Neural cell (in vitro differentiated cells): ENCODE results near the gene PDPK1. TPM values are rescaled to one million over a fixed set of nuclear protein-coding genes. Genes with fewer than 3 reads are reported as not detected.

Experiments
- H2AFZ ChIP-seq: fragments of 200-600, 300-800 bp; sonication (generic), shearing (Covaris generic); 2 replicates; pipeline ENCODE4 v1.6.0; 2014; ENCODE audit warnings: low read depth, mild to moderate bottlenecking, antibody characterized with exemption, low read length, moderate library complexity
- H3F3A ChIP-seq: fragments of 200-600 bp; shearing (Covaris generic); 2 replicates; pipeline ENCODE4 v1.6.1; 2016; ENCODE audit warnings: mild to moderate bottlenecking, moderate library complexity, mixed read lengths, antibody characterized with exemption, low read length; ENCODE audit not compliant: insufficient read depth, poor library complexity, severe bottlenecking
- H3K27ac ChIP-seq: fragments of 200-600, 300-800 bp; sonication (generic), shearing (Covaris generic); 2 replicates; pipeline ENCODE4 v1.5.1; 2014; ENCODE audit warnings: mild to moderate bottlenecking, low read length, moderate library complexity
- H3K27me3 ChIP-seq: fragments of 300-800, 200-600 bp; sonication (generic), shearing (Covaris generic); 2 replicates; pipeline ENCODE4 v1.6.0; 2014; ENCODE audit warnings: mild to moderate bottlenecking, low read depth, low read length, moderate library complexity; ENCODE audit not compliant: insufficient read depth
- H3K36me3 ChIP-seq: fragments of 300-800, 200-600 bp; sonication (generic), shearing (Covaris generic); 2 replicates; pipeline ENCODE4 v1.5.1; 2014; ENCODE audit warnings: mild to moderate bottlenecking, antibody characterized with exemption, low read length, moderate library complexity; ENCODE audit not compliant: insufficient read depth
- H3K4me2 ChIP-seq: fragments of 300-800, 200-600 bp; sonication (generic), shearing (Covaris generic); 2 replicates; pipeline ENCODE4 v1.6.0; 2014; ENCODE audit warnings: mild to moderate bottlenecking, low read length
- H3K4me3 ChIP-seq: fragments of 300-800, 200-600 bp; sonication (generic), shearing (Covaris generic); 2 replicates; pipeline ENCODE4 v1.5.1; 2014; ENCODE audit warnings: mild to moderate bottlenecking, low read length, moderate library complexity
- H3K79me2 ChIP-seq: fragments of 200-600 bp; shearing (Covaris generic); replicated peaks from 2 replicates; pipeline ENCODE4 v1.6.0; 2014; ENCODE audit warnings: mild to moderate bottlenecking, low read length, moderate library complexity; ENCODE audit not compliant: insufficient read depth
- H3K9ac ChIP-seq: fragments of 300-800, 200-600 bp; sonication (generic), shearing (Covaris generic); 2 replicates; pipeline ENCODE4 v1.6.1; 2016; ENCODE audit warnings: mild to moderate bottlenecking, low read length, mixed read lengths
- H3K9me2 ChIP-seq: fragments of 200-600 bp; shearing (Covaris generic); 2 replicates; pipeline ENCODE4 v1.6.1; 2016; ENCODE audit warnings: mild to moderate bottlenecking, low read length, mixed read lengths; ENCODE audit not compliant: insufficient read depth
- H3K9me3 ChIP-seq: fragments of 200-600, 300-800 bp; sonication (generic), shearing (Covaris generic); 2 replicates; pipeline ENCODE4 v1.6.1; 2016; ENCODE audit warnings: mild to moderate bottlenecking, mixed run types, low read length, moderate library complexity, mixed read lengths
- H4K20me1 ChIP-seq: fragments of 200-600 bp; shearing (Covaris generic); 2 replicates; pipeline ENCODE4 v1.6.1; 2016; ENCODE audit warnings: mild to moderate bottlenecking, mixed run types; ENCODE audit not compliant: insufficient read depth
- CTCF ChIP-seq: fragments of 450-650 bp; IDR thresholded peaks from 2 replicates; pipeline ENCODE4 v1.5.1; 2014; ENCODE audit warnings: antibody characterized with exemption, mild to moderate bottlenecking, moderate library complexity; ENCODE audit not compliant: poor library complexity, severe bottlenecking
- EP300 ChIP-seq: fragments of 450-650 bp; conservative IDR thresholded peaks from 2 replicates; pipeline ENCODE4 v1.6.1; 2014; ENCODE audit warnings: antibody characterized with exemption, mild to moderate bottlenecking, moderate library complexity; ENCODE audit not compliant: poor library complexity, severe bottlenecking
- EZH2 ChIP-seq: fragments of 200-600, 300-800 bp; shearing (Covaris generic), sonication (generic); IDR thresholded peaks from 2 replicates; pipeline ENCODE4 v1.6.1; 2014; ENCODE audit warnings: antibody characterized with exemption, low read length, borderline replicate concordance, mild to moderate bottlenecking; ENCODE audit not compliant: insufficient read depth, poor library complexity, severe bottlenecking
- MXI1 ChIP-seq: fragments of 450-650 bp; conservative IDR thresholded peaks from 2 replicates; pipeline ENCODE4 v1.6.1; 2014; ENCODE audit warnings: antibody characterized with exemption, mild to moderate bottlenecking; ENCODE audit not compliant: poor library complexity, severe bottlenecking
- POLR2AphosphoS5 ChIP-seq: IDR thresholded peaks from 2 replicates; pipeline ENCODE4 v1.6.1; 2012
- RAD21 ChIP-seq: fragments of 450-650 bp; conservative IDR thresholded peaks from 2 replicates; pipeline ENCODE4 v1.6.1; 2014; ENCODE audit warnings: antibody characterized with exemption, mild to moderate bottlenecking, moderate library complexity
- SMC3 ChIP-seq: fragments of 450-650 bp; conservative IDR thresholded peaks from 2 replicates; pipeline ENCODE4 v1.6.1; 2014; ENCODE audit warnings: antibody characterized with exemption, mild to moderate bottlenecking, moderate library complexity; ENCODE audit not compliant: poor library complexity
- TAF1 ChIP-seq: IDR thresholded peaks from 2 replicates; pipeline ENCODE4 v1.6.1; 2012; ENCODE audit warnings: low read depth
- polyA plus RNA-seq: library from polyadenylated mRNA; depleted of rRNA; stranded (reverse); fragments of >200 nt; gene quantifications from 2 replicates; pipeline ENCODE4 v1.2.3, GENCODE V29; 2014
- TF ChIP-seq, protein P1 (sequence below): IDR thresholded peaks from 2 replicates; pipeline ENCODE4 v1.6.1; 2012; ENCODE audit warnings: borderline replicate concordance

PDPK1 gene
- polyA plus RNA-seq, 1 donor from 2014 or later, result 18.6 TPM

GRCh38 chr16:2527071-2527783, 10.6 kb upstream of the PDPK1 start:
- H2AFZ ChIP-seq, result no peak overlapping the region
- no peaks in the 10 kb centered on the region for H3K79me2 ChIP-seq
- no peak overlapping the region for H3K9ac ChIP-seq
- H3K27ac ChIP-seq, result no peak overlapping the region
- H3K9me3 ChIP-seq, result no peaks in the 10 kb centered on the region
- H3K27me3 ChIP-seq, result no peaks in the 10 kb centered on the region
- no peaks in the 10 kb centered on the region for H4K20me1 ChIP-seq
- TF ChIP-seq SMC3, result no peak
- TF ChIP-seq EZH2, result no peak
- no peak for TF ChIP-seq RAD21
- TF ChIP-seq POLR2AphosphoS5, result no peak
- no peak for TF ChIP-seq MXI1
- TF ChIP-seq CTCF, result no peak
- TF ChIP-seq EP300, result no peak
- no peak for TF ChIP-seq TAF1
- TF ChIP-seq, protein P1, sequence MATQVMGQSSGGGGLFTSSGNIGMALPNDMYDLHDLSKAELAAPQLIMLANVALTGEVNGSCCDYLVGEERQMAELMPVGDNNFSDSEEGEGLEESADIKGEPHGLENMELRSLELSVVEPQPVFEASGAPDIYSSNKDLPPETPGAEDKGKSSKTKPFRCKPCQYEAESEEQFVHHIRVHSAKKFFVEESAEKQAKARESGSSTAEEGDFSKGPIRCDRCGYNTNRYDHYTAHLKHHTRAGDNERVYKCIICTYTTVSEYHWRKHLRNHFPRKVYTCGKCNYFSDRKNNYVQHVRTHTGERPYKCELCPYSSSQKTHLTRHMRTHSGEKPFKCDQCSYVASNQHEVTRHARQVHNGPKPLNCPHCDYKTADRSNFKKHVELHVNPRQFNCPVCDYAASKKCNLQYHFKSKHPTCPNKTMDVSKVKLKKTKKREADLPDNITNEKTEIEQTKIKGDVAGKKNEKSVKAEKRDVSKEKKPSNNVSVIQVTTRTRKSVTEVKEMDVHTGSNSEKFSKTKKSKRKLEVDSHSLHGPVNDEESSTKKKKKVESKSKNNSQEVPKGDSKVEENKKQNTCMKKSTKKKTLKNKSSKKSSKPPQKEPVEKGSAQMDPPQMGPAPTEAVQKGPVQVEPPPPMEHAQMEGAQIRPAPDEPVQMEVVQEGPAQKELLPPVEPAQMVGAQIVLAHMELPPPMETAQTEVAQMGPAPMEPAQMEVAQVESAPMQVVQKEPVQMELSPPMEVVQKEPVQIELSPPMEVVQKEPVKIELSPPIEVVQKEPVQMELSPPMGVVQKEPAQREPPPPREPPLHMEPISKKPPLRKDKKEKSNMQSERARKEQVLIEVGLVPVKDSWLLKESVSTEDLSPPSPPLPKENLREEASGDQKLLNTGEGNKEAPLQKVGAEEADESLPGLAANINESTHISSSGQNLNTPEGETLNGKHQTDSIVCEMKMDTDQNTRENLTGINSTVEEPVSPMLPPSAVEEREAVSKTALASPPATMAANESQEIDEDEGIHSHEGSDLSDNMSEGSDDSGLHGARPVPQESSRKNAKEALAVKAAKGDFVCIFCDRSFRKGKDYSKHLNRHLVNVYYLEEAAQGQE, result no peak
- H3K36me3 ChIP-seq, result no peaks in the 10 kb centered on the region
- H3K9me2 ChIP-seq, result no peaks in the 10 kb centered on the region
- no peak overlapping the region for H3K4me2 ChIP-seq
- H3K4me3 ChIP-seq, result no peak overlapping the region
- no peaks in the 10 kb centered on the region for H3F3A ChIP-seq

DNA sequence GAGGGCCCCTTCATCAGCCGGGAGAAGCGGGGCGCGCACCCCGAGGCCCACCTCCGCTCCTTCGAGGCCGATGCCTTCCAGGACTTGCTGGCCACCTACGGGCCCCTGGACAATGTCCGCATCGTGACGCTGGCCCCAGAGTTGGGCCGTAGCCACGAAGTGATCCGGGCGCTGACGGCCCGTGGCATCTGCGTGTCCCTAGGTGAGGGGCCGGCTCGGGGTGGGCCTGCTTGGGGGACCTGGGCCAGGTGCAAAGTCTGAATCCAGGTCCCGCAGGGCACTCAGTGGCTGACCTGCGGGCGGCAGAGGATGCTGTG, 10.1 kb upstream of the PDPK1 start:
- Histone ChIP-seq H3K9ac (no peak overlapping the region), H3K9me3 (no peaks in the 10 kb centered on the region), H3K79me2 (no peaks in the 10 kb centered on the region), H3K4me2 (no peak overlapping the region), H3K27me3 (no peaks in the 10 kb centered on the region), H4K20me1 (no peaks in the 10 kb centered on the region), H3K36me3 (no peaks in the 10 kb centered on the region), H3K4me3 (no peak overlapping the region), H3K9me2 (no peaks in the 10 kb centered on the region), H2AFZ (no peak overlapping the region), H3K27ac (no peak overlapping the region), H3F3A (no peaks in the 10 kb centered on the region)
- no peak for TF ChIP-seq TAF1
- TF ChIP-seq MXI1, result no peak
- TF ChIP-seq, protein P1, result no peak
- no peak for TF ChIP-seq SMC3
- no peak for TF ChIP-seq CTCF
- TF ChIP-seq POLR2AphosphoS5, result no peak
- no peak for TF ChIP-seq EP300
- no peak for TF ChIP-seq RAD21
- TF ChIP-seq EZH2, result no peak
